GM18507 (cell line): ENCODE measurements around the gene GPX3.

ENCODE experiments used
- DNase-seq: peaks from one replicate; pipeline ENCODE4 v3.0.0; 2011; ENCODE audit warnings: low read depth; ENCODE audit not compliant: insufficient read length; ENCODE audit errors: extremely low spot score
- FAIRE-seq: peaks from 2 replicates; lab custom pipeline; 2011; peaks lifted over from hg19 to GRCh38; lab: Jason Lieb, UNC

Gene GPX3

GRCh38 chr5:151052836-151053235 lies 32.4 kb downstream of the GPX3 start:
- DNase-seq (no peak), FAIRE-seq (no peak)

- DNase-seq (no peak), FAIRE-seq (no peak)
Measured at GRCh38 chr5:151053796-151054462, 33.5 kb downstream of the GPX3 start.

DNA sequence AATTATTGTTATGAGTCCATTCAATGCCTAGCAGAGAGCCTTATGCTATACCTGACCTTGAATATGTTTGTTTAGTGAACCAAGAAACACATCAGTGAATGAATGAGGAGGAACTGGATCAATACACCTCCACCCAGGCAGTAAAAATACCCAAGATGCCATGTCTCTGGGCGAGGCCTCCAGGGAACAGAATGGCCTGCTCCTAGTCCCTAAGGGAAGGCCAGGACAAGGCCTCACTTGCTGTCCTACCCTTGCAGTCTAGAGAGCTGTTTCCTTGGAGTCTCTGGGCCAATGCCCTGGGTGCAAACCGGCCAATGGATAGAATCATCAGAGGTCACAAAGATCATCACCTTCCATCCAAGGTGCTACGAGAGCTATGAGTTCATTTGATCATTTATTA lies 34.3 kb downstream of the GPX3 start:
- FAIRE-seq, result no peak
- DNase-seq, result no peak

DNA sequence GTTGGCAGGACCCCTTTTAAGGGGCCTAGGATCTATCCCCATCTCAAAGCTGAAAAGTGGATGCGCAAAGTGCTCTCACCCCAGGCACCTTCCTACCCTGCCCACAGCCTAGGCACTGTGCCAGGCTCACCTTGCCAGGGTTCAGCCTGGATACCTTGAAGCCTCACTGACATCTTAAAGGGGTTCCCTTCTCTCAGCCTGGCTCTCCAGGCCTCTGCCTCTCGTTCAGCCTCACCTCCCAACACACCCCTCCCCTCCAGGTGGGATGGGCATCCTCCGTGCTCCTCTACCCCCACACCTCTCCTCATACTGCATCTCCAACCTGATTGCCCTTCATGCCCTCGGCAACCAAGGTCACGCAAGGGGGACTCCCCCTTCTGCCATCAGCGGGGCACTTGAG lies 34.9 kb downstream of the GPX3 start:
- FAIRE-seq (no peak), DNase-seq (no peak)

DNA sequence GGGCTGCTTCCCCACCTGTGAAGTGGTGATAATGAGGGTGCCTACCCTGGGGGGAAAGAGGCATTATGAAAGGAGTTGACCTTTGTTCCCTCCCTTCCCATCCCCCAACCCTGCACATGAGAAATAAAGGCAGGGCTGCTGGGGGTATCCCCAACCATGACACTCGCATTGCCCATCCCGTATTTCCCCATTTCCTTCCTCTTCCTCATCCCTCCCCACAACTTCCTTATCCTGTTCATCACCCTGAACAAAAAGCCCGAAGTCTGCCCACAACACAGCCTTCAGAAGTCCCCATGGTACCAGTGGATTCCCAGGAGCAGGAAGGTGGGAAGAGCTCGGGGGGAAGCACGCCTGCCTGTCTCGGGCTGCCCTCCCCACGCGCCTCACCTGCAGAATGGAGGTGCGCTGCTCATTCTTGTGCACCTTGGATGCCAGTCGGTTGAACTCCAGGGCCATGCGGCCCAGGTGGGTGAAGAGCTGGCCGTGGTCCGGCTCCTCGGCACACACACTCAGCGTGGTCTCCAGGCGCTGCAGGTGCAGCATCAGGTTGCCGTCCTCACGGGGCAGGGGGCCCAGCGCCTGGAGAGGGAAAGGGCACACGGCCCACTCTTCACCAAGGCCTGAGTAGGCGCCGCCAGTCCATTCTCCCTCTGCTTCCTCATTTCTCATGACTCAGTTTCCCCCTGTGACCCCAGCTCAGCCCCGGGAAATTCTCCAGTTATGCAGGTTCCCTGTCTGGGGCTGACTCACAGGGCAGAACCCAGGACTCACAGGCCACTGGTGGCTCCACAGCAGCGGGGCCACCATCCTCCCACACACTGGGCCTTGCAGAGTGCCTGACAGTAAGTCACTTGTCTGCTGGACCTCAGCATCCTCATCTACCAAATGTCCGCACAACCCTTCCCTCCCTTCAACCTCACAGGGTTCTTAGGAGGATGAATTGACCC lies 36.3 kb downstream of the GPX3 start:
- no peak for FAIRE-seq
- DNase-seq, result no peak

- FAIRE-seq (no peak), DNase-seq (no peak)
Measured at GRCh38 chr5:151058301-151058700, 37.9 kb downstream of the GPX3 start.

DNA sequence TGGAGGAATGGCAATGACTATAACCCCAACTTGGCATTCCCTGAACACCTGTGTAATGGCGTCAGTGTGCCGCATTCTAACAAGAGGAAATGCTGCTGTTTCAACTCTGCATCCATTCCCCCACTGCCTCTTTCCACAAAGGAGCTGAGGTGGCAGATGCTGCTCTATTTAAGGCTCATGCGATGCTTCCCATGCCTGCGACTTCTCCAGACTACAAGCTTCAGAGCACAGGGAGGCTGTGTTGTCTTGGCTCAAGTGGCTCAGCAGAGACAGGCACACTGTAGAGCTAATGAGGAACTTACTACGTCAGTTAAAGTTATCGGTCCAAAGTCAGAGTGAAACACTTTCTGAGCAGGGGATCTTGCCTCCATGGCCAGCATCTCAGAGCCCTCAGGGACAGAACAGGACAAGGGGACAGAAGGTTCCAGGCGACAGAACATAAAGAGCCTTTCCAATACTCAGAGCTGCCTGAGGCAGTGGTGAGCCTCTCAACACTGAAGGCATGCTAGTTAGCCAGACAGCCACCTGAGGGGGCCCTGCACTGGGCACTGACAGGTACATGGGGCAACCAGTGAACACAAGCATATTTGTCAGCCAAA lies 38.6 kb downstream of the GPX3 start:
- DNase-seq, result no peak

GRCh38 chr5:151060742-151061141 lies 40.4 kb downstream of the GPX3 start:
- DNase-seq (no peak), FAIRE-seq (no peak)

More for the DNA sequence above, 38.6 kb downstream of the GPX3 start:
- no peak for FAIRE-seq

- DNase-seq (no peak), FAIRE-seq (no peak)
Measured at GRCh38 chr5:151062405-151063141, 42.2 kb downstream of the GPX3 start.

DNA sequence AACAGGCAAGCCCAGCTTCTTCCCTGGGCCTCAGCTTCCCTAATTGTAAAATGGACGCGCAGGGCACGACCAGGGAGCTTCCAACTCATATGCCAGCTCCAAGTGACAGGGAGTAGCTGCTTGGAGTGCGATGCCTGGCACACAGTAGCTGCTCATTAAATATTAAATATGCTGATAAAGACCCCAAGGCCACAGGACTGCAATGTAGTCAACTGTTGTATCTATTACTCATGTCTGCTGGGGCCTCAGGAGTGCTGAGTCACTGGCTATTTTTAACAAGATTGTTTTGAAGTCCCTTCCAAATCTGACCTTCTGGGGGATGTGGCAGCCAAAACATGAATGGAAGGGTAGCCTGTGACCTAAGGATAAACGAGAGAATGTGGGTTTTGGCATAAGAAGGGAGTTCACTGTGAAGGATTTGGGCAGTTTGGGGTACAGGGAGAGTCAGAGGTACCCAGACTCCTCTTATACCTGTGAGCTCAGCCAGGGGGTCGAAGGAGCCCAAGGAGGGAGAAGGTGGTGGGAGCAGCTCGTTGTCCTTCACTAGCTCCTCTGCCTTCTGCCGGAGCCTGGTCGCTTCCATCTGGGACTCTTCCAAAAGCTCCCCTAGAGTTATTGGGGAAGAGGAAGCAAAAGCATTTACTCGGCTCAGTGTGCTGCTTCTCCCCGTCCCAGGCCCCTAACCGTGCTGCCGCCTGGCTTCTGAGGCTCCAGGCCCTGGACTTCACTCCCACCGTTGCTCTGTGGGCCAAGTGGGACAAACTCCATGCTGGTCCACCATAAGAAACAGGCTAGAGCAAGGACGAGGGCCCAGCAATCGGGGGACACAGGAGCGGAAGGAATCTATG lies 43.0 kb downstream of the GPX3 start:
- DNase-seq, result no peak
- no peak for FAIRE-seq

DNA sequence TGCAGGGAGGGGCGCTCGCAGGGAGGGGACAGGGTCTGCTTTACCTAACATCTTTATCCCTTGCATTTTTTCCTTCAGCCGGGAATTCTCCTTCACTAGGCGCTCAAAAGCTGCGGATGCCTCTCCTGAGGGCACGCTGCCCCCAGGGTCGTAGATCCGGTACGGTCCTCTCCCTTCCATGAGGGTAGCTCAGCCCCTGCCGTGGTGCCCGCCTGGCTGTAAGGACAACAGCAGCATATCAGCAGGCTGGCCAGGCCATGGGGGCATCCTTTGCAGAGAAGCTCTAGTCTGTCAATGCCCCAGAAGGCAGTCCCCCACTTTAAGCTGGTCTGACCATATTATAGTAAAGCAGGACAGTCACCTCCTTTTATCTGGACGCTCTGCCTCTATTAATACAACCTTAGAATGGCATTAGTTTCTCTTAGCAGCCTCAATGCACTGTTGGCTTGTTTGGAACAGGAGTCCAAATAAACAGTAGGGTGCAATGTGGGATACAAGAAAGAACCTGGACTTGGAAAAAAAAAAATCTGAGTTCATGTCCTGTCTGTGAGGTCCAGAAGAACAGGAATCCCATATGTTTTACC lies 44.6 kb downstream of the GPX3 start:
- FAIRE-seq (no peak), DNase-seq (no peak)

- FAIRE-seq, result peak; percentile 71
- DNase-seq, result no peak
Measured at GRCh38 chr5:151065609-151066008, 45.2 kb downstream of the GPX3 start.

GRCh38 chr5:151066920-151067319 lies 46.5 kb downstream of the GPX3 start:
- FAIRE-seq (no peak), DNase-seq (no peak)

GRCh38 chr5:151067632-151068432 lies 47.4 kb downstream of the GPX3 start:
- DNase-seq, result no peak
- peak; percentile 29 for FAIRE-seq

GRCh38 chr5:151068433-151069197 lies 48.2 kb downstream of the GPX3 start:
- peak; percentile 86 for FAIRE-seq
- no peak for DNase-seq

GRCh38 chr5:151070449-151070848 lies 50.1 kb downstream of the GPX3 start:
- no peak for DNase-seq
- FAIRE-seq, result no peak

- no peak for FAIRE-seq
Measured at GRCh38 chr5:151071021-151071420, 50.6 kb downstream of the GPX3 start.

More at GRCh38 chr5:151071021-151071420, 50.6 kb downstream of the GPX3 start:
- DNase-seq, result no peak
